ENCODE data around the gene NUP98.
A peak's percentile ranks its signal among the peaks of the same experiment; 100 is the strongest.
"Not testable (repeated sequence)": the region's sequence is repeated elsewhere in the genome, so short reads cannot be mapped to it uniquely, and the experiment has no call there.

The NUP98 gene

GRCh38 chr11:3645552-3645951, 151.8 kb downstream of the NUP98 start:
- Histone ChIP-seq H4K8ac (ENCODE audit: low read depth, low read length) (no peak overlapping the region), H3K27ac (ENCODE audit: low read depth, low read length) (no peak overlapping the region), H3K79me1 (ENCODE audit: low read length) (no peaks in the 10 kb centered on the region), H3K79me2 (ENCODE audit: control insufficient read depth, insufficient read depth, low read length) (no peaks in the 10 kb centered on the region), H3K18ac (ENCODE audit: low read length) (no peak overlapping the region), H3K4me3 (ENCODE audit: low read length) (no peak overlapping the region), H4K5ac (ENCODE audit: low read length) (no peak overlapping the region), H3K9ac (ENCODE audit: low read length) (no peak overlapping the region), H2BK15ac (replicated peaks; ENCODE audit: low read depth) (no peak overlapping the region), H3K56ac (ENCODE audit: low read length) (no peak overlapping the region), H3K4me1 (ENCODE audit: control insufficient read depth, low read depth, low read length) (peaks cover 6% of the 10 kb centered on the region), H3K4ac (ENCODE audit: low read depth, low read length) (no peak overlapping the region), H3K27me3 (ENCODE audit: insufficient read depth, low read length, poor library complexity) (no peaks in the 10 kb centered on the region), H3K4me2 (ENCODE audit: low read length) (no peak overlapping the region), H2BK5ac (ENCODE audit: low read length) (no peak overlapping the region), H2AK5ac (ENCODE audit: low read length) (no peak overlapping the region), H3K23ac (ENCODE audit: low read length) (no peak overlapping the region), H2BK120ac (ENCODE audit: low read depth, low read length) (no peak overlapping the region), H3K36me3 (ENCODE audit: control insufficient read depth, insufficient read depth, low read length) (no peaks in the 10 kb centered on the region)
- DNase-seq = no peak
- no CpG with 5 or more reads among the region's 7 CpGs for WGBS (ENCODE audit: extremely low coverage, insufficient coverage, low lambda C conversion rate)

- no peaks in the 10 kb centered on the region for H3K27me3 ChIP-seq (ENCODE audit: insufficient read depth, low read length, poor library complexity)
- H3K79me1 ChIP-seq (ENCODE audit: low read length) = no peaks in the 10 kb centered on the region
- H2AK5ac ChIP-seq (ENCODE audit: low read length) = peak within 1 kb of the TSS; percentile 74
- H4K8ac ChIP-seq (ENCODE audit: low read depth, low read length) = no peak within 1 kb of the TSS
- no peak for DNase-seq
- no peak within 1 kb of the TSS for H3K56ac ChIP-seq (ENCODE audit: low read length)
- no peak within 1 kb of the TSS for H3K27ac ChIP-seq (ENCODE audit: low read depth, low read length)
- no CpG with 5 or more reads among the region's 4 CpGs for WGBS (ENCODE audit: extremely low coverage, insufficient coverage, low lambda C conversion rate)
- H3K4me2 ChIP-seq (ENCODE audit: low read length) = no peak within 1 kb of the TSS
- H3K4ac ChIP-seq (ENCODE audit: low read depth, low read length) = no peak within 1 kb of the TSS
- H3K23ac ChIP-seq (ENCODE audit: low read length) = no peak within 1 kb of the TSS
- H3K4me1 ChIP-seq (ENCODE audit: control insufficient read depth, low read depth, low read length) = peaks cover 6% of the 10 kb centered on the region
- no peak within 1 kb of the TSS for H3K9ac ChIP-seq (ENCODE audit: low read length)
- no peaks in the 10 kb centered on the region for H3K79me2 ChIP-seq (ENCODE audit: control insufficient read depth, insufficient read depth, low read length)
- H3K18ac ChIP-seq (ENCODE audit: low read length) = no peak within 1 kb of the TSS
- H3K36me3 ChIP-seq (ENCODE audit: control insufficient read depth, insufficient read depth, low read length) = no peaks in the 10 kb centered on the region
- H4K5ac ChIP-seq (ENCODE audit: low read length) = no peak within 1 kb of the TSS
- H2BK15ac ChIP-seq (replicated peaks; ENCODE audit: low read depth) = no peak within 1 kb of the TSS
- no peak within 1 kb of the TSS for H2BK120ac ChIP-seq (ENCODE audit: low read depth, low read length)
- no peak within 1 kb of the TSS for H2BK5ac ChIP-seq (ENCODE audit: low read length)
- H3K4me3 ChIP-seq (ENCODE audit: low read length) = no peak within 1 kb of the TSS
Measured at GRCh38 chr11:3644817-3645235, 152.5 kb downstream of the NUP98 start, which contains the start of gene ART1. Gene ART1, plus strand, starts transcription at chr11:3645128. Its CDS starts 14,086 bp downstream, at chr11:3659214.

- H3K4me1 ChIP-seq (ENCODE audit: control insufficient read depth, low read depth, low read length); H2BK120ac ChIP-seq (ENCODE audit: low read depth, low read length); H3K27me3 ChIP-seq (ENCODE audit: insufficient read depth, low read length, poor library complexity); H3K79me1 ChIP-seq (ENCODE audit: low read length); H3K79me2 ChIP-seq (ENCODE audit: control insufficient read depth, insufficient read depth, low read length); H2BK15ac ChIP-seq (replicated peaks; ENCODE audit: low read depth); H3K27ac ChIP-seq (ENCODE audit: low read depth, low read length); H4K5ac ChIP-seq (ENCODE audit: low read length); H3K4me3 ChIP-seq (ENCODE audit: low read length); H3K36me3 ChIP-seq (ENCODE audit: control insufficient read depth, insufficient read depth, low read length); H3K4ac ChIP-seq (ENCODE audit: low read depth, low read length); H2AK5ac ChIP-seq (ENCODE audit: low read length); H3K18ac ChIP-seq (ENCODE audit: low read length); H4K8ac ChIP-seq (ENCODE audit: low read depth, low read length); H2BK5ac ChIP-seq (ENCODE audit: low read length): not testable (repeated sequence)
- H3K4me2 ChIP-seq (ENCODE audit: low read length) = peak overlapping the region; percentile 78
- peak overlapping the region; percentile 74 for H3K9ac ChIP-seq (ENCODE audit: low read length)
- WGBS (ENCODE audit: extremely low coverage, insufficient coverage, low lambda C conversion rate) = no CpG with 5 or more reads among the region's 11 CpGs
- peak overlapping the region; percentile 80 for H3K23ac ChIP-seq (ENCODE audit: low read length)
- DNase-seq = peak; percentile 71
- H3K56ac ChIP-seq (ENCODE audit: low read length) = peak overlapping the region; percentile 84
Measured at GRCh38 chr11:3643102-3643546, 154.2 kb downstream of the NUP98 start.

GRCh38 chr11:3642071-3642951, 155.0 kb downstream of the NUP98 start:
- peak overlapping the region; percentile 90 for H3K27ac ChIP-seq (ENCODE audit: low read depth, low read length)

GRCh38 chr11:3641701-3642070, 155.7 kb downstream of the NUP98 start, which contains the start of gene ART5:
Gene ART5, minus strand, starts transcription at chr11:3641992. Its CDS starts 130 bp downstream, at chr11:3641862.
- no peak within 1 kb of the TSS for H4K8ac ChIP-seq (ENCODE audit: low read depth, low read length)

More at GRCh38 chr11:3642071-3642951, 155.0 kb downstream of the NUP98 start:
- Histone ChIP-seq H4K8ac (ENCODE audit: low read depth, low read length) (no peak overlapping the region), H2BK120ac (ENCODE audit: low read depth, low read length) (no peak overlapping the region), H3K56ac (ENCODE audit: low read length) (peak overlapping the region; percentile 84), H3K27me3 (ENCODE audit: insufficient read depth, low read length, poor library complexity) (no peaks in the 10 kb centered on the region), H2BK15ac (replicated peaks; ENCODE audit: low read depth) (no peak overlapping the region), H3K4me1 (ENCODE audit: control insufficient read depth, low read depth, low read length) (peaks cover 6% of the 10 kb centered on the region), H4K5ac (ENCODE audit: low read length) (no peak overlapping the region), H3K4me3 (ENCODE audit: low read length) (peak overlapping the region; percentile 32), H2BK5ac (ENCODE audit: low read length) (peak overlapping the region; percentile 9), H3K4ac (ENCODE audit: low read depth, low read length) (peak overlapping the region; percentile 7), H3K18ac (ENCODE audit: low read length) (no peak overlapping the region), H3K79me1 (ENCODE audit: low read length) (no peaks in the 10 kb centered on the region), H3K23ac (ENCODE audit: low read length) (no peak overlapping the region), H3K4me2 (ENCODE audit: low read length) (peak overlapping the region; percentile 78), H3K79me2 (ENCODE audit: control insufficient read depth, insufficient read depth, low read length) (no peaks in the 10 kb centered on the region), H3K9ac (ENCODE audit: low read length) (peak overlapping the region; percentile 74), H2AK5ac (ENCODE audit: low read length) (no peak overlapping the region), H3K36me3 (ENCODE audit: control insufficient read depth, insufficient read depth, low read length) (no peaks in the 10 kb centered on the region)
- WGBS (ENCODE audit: extremely low coverage, insufficient coverage, low lambda C conversion rate) = no CpG with 5 or more reads among the region's 55 CpGs
- DNase-seq = peak; percentile 97

More at GRCh38 chr11:3641701-3642070, 155.7 kb downstream of the NUP98 start, which contains the start of gene ART5:
- H2BK15ac ChIP-seq (replicated peaks; ENCODE audit: low read depth) = no peak within 1 kb of the TSS
- no CpG with 5 or more reads among the region's 21 CpGs for WGBS (ENCODE audit: extremely low coverage, insufficient coverage, low lambda C conversion rate)
- H3K4me1 ChIP-seq (ENCODE audit: control insufficient read depth, low read depth, low read length) = peaks cover 6% of the 10 kb centered on the region
- no peaks in the 10 kb centered on the region for H3K27me3 ChIP-seq (ENCODE audit: insufficient read depth, low read length, poor library complexity)
- peak within 1 kb of the TSS; percentile 89 for H3K56ac ChIP-seq (ENCODE audit: low read length)
- H3K4me3 ChIP-seq (ENCODE audit: low read length) = peak within 1 kb of the TSS; percentile 32
- no peak within 1 kb of the TSS for H3K23ac ChIP-seq (ENCODE audit: low read length)
- H2BK120ac ChIP-seq (ENCODE audit: low read depth, low read length) = no peak within 1 kb of the TSS
- H3K4me2 ChIP-seq (ENCODE audit: low read length) = peak within 1 kb of the TSS; percentile 78
- DNase-seq = no peak
- peak within 1 kb of the TSS; percentile 7 for H3K4ac ChIP-seq (ENCODE audit: low read depth, low read length)
- no peaks in the 10 kb centered on the region for H3K79me1 ChIP-seq (ENCODE audit: low read length)
- no peak within 1 kb of the TSS for H4K5ac ChIP-seq (ENCODE audit: low read length)
- peak within 1 kb of the TSS; percentile 9 for H2BK5ac ChIP-seq (ENCODE audit: low read length)
- no peak within 1 kb of the TSS for H2AK5ac ChIP-seq (ENCODE audit: low read length)
- H3K27ac ChIP-seq (ENCODE audit: low read depth, low read length) = peak within 1 kb of the TSS; percentile 90
- H3K36me3 ChIP-seq (ENCODE audit: control insufficient read depth, insufficient read depth, low read length) = no peaks in the 10 kb centered on the region
- no peak within 1 kb of the TSS for H3K18ac ChIP-seq (ENCODE audit: low read length)
- peak within 1 kb of the TSS; percentile 74 for H3K9ac ChIP-seq (ENCODE audit: low read length)
- no peaks in the 10 kb centered on the region for H3K79me2 ChIP-seq (ENCODE audit: control insufficient read depth, insufficient read depth, low read length)
